Measurements from ENCODE around the gene SRRT.

DNA sequence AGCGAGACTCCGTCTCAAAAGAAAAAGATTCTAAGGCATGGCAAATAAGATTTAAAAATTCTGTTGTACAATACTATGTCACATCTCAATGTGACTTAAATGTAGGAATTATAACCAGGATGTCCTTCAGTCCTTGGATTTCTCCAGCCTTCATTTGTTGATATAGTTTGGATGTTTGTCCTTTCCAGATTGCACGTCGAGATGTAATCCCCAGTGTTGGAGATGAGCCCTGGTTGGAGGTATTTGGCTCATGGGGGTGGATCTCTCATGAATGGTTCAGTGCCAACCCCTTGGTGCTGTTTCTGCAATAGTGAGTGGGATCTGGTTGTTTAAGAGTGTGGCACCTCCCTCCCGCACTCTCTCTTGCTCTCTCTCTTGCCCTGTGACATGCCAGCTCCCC is 33.6 kb downstream of the SRRT start:
- TF ChIP-seq, protein P1, sequence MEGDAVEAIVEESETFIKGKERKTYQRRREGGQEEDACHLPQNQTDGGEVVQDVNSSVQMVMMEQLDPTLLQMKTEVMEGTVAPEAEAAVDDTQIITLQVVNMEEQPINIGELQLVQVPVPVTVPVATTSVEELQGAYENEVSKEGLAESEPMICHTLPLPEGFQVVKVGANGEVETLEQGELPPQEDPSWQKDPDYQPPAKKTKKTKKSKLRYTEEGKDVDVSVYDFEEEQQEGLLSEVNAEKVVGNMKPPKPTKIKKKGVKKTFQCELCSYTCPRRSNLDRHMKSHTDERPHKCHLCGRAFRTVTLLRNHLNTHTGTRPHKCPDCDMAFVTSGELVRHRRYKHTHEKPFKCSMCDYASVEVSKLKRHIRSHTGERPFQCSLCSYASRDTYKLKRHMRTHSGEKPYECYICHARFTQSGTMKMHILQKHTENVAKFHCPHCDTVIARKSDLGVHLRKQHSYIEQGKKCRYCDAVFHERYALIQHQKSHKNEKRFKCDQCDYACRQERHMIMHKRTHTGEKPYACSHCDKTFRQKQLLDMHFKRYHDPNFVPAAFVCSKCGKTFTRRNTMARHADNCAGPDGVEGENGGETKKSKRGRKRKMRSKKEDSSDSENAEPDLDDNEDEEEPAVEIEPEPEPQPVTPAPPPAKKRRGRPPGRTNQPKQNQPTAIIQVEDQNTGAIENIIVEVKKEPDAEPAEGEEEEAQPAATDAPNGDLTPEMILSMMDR (IDR thresholded peaks at IDR 0.05), result no peak
- no peak for TF ChIP-seq POLR2A (IDR thresholded peaks at IDR 0.05)
